DND-41 (cell line): ENCODE results near the gene SLC7A11.

Source experiments
- ATAC-seq: fragments of 200-7000 bp; cut with Tn5 transposase; 3 replicates; pipeline ENCODE4 v1.9.1; 2021; ENCODE audit warnings: low read depth; ENCODE audit not compliant: insufficient read depth
- DNase-seq: peaks from one replicate; pipeline ENCODE4 v3.0.0-alpha.2; 2020
- H2AFZ ChIP-seq: 2 replicates; pipeline ENCODE4 v1.6.0; 2012; ENCODE audit warnings: low read depth, low read length
- H3K27ac ChIP-seq: 2 replicates; pipeline ENCODE4 v1.5.1; 2012; ENCODE audit warnings: low read length, inconsistent platforms
- H3K27me3 ChIP-seq: fragments of 200-600 bp; sonication (generic); 2 replicates; pipeline ENCODE4 v1.6.0; 2012; ENCODE audit warnings: low read length, mild to moderate bottlenecking, inconsistent platforms; ENCODE audit not compliant: insufficient read depth, poor library complexity
- H3K36me3 ChIP-seq: 2 replicates; pipeline ENCODE4 v1.5.1; 2012; ENCODE audit warnings: low read length, inconsistent platforms; ENCODE audit not compliant: insufficient read depth
- H3K4me1 ChIP-seq: 2 replicates; pipeline ENCODE4 v1.5.1; 2012; ENCODE audit warnings: mild to moderate bottlenecking, low read length; ENCODE audit not compliant: insufficient read depth
- H3K4me2 ChIP-seq: 2 replicates; pipeline ENCODE4 v1.6.0; 2012; ENCODE audit warnings: mild to moderate bottlenecking, moderate library complexity, low read length, inconsistent platforms; ENCODE audit not compliant: insufficient read depth
- H3K4me3 ChIP-seq, 2 experiments: fragments of 200-600 bp in 1 of 2; shearing (Covaris generic) in 1 of 2; 2 replicates each; pipeline ENCODE4 v1.5.1; 2012 to 2016; ENCODE audit warnings: inconsistent platforms in 2 of 2, low read length in 2 of 2, mild to moderate bottlenecking in 2 of 2, low read depth in 1 of 2, moderate library complexity in 1 of 2
- H3K79me2 ChIP-seq: 2 replicates; pipeline ENCODE4 v1.6.0; 2012; ENCODE audit warnings: low read length, inconsistent platforms; ENCODE audit not compliant: insufficient read depth
- H3K9ac ChIP-seq: 2 replicates; pipeline ENCODE4 v1.6.0; 2012; ENCODE audit warnings: low read depth, mild to moderate bottlenecking, inconsistent platforms, low read length, moderate library complexity
- H3K9me3 ChIP-seq: 2 replicates; pipeline ENCODE4 v1.5.1; 2012; ENCODE audit warnings: low read length, moderate library complexity, mild to moderate bottlenecking, inconsistent platforms; ENCODE audit not compliant: insufficient read depth, severe bottlenecking
- H4K20me1 ChIP-seq: 2 replicates; pipeline ENCODE4 v1.6.0; 2012; ENCODE audit warnings: low read length; ENCODE audit not compliant: insufficient read depth
- CTCF ChIP-seq: IDR thresholded peaks from 2 replicates; pipeline ENCODE4 v1.5.1; 2012; ENCODE audit warnings: borderline replicate concordance, low read length, moderate library complexity, mild to moderate bottlenecking; ENCODE audit not compliant: poor library complexity, severe bottlenecking; ENCODE audit errors: extremely low read depth
- EZH2 ChIP-seq: IDR thresholded peaks from 3 replicates; pipeline ENCODE4 v1.6.1; 2012; ENCODE audit warnings: borderline replicate concordance, low read depth, mild to moderate bottlenecking, moderate library complexity, low read length, inconsistent platforms; ENCODE audit not compliant: severe bottlenecking

Gene SLC7A11

GRCh38 chr4:138196153-138196552 is 46.0 kb downstream of the SLC7A11 start:
- no peaks in the 10 kb centered on the region for H3K4me1 ChIP-seq
- no peak for TF ChIP-seq CTCF
- TF ChIP-seq EZH2: no peak
- H3K79me2 ChIP-seq: no peaks in the 10 kb centered on the region
- ATAC-seq (no peak), DNase-seq (no peak)
- H3K9ac ChIP-seq: no peak overlapping the region
- no peak overlapping the region for H3K27ac ChIP-seq
- H3K36me3 ChIP-seq: no peaks in the 10 kb centered on the region
- no peaks in the 10 kb centered on the region for H4K20me1 ChIP-seq
- H3K4me2 ChIP-seq: no peak overlapping the region
- H3K4me3 ChIP-seq: no peak overlapping the region
- H3K9me3 ChIP-seq: no peaks in the 10 kb centered on the region
- no peak overlapping the region for H2AFZ ChIP-seq
- no peaks in the 10 kb centered on the region for H3K27me3 ChIP-seq

- no peaks in the 10 kb centered on the region for H3K4me1 ChIP-seq
- H3K9me3 ChIP-seq: no peaks in the 10 kb centered on the region
These were observed 48.2 kb downstream of the SLC7A11 start for GRCh38 chr4:138193963-138194362.

GRCh38 chr4:138192113-138192512 is 50.0 kb downstream of the SLC7A11 start:
- H3K9ac ChIP-seq: no peak overlapping the region
- ATAC-seq (0 out of 3 replicates have a peak, but pooled peaks have one; percentile 35), DNase-seq (no peak)
- TF ChIP-seq EZH2: no peak
- no peak for TF ChIP-seq CTCF
- H3K27ac ChIP-seq: no peak overlapping the region
- H3K4me3 ChIP-seq: no peak overlapping the region
- no peaks in the 10 kb centered on the region for H3K36me3 ChIP-seq
- no peaks in the 10 kb centered on the region for H3K4me1 ChIP-seq
- no peaks in the 10 kb centered on the region for H3K79me2 ChIP-seq
- no peak overlapping the region for H2AFZ ChIP-seq
- H4K20me1 ChIP-seq: no peaks in the 10 kb centered on the region
- no peaks in the 10 kb centered on the region for H3K9me3 ChIP-seq
- H3K4me2 ChIP-seq: no peak overlapping the region
- H3K27me3 ChIP-seq: no peaks in the 10 kb centered on the region

More at GRCh38 chr4:138193963-138194362, 48.2 kb downstream of the SLC7A11 start:
- Histone ChIP-seq H2AFZ (no peak overlapping the region), H3K4me2 (no peak overlapping the region), H3K27me3 (no peaks in the 10 kb centered on the region), H3K9ac (no peak overlapping the region), H3K27ac (no peak overlapping the region), H4K20me1 (no peaks in the 10 kb centered on the region), H3K4me3 (no peak overlapping the region), H3K79me2 (no peaks in the 10 kb centered on the region), H3K36me3 (no peaks in the 10 kb centered on the region)
- DNase-seq (no peak), ATAC-seq (no peak)
- TF ChIP-seq EZH2 (no peak), CTCF (no peak)

- Histone ChIP-seq H3K36me3 (no peaks in the 10 kb centered on the region), H3K4me3 (no peak overlapping the region), H2AFZ (no peak overlapping the region), H3K79me2 (no peaks in the 10 kb centered on the region), H4K20me1 (no peaks in the 10 kb centered on the region), H3K27me3 (no peaks in the 10 kb centered on the region), H3K4me2 (no peak overlapping the region), H3K9ac (no peak overlapping the region), H3K4me1 (no peaks in the 10 kb centered on the region), H3K9me3 (no peaks in the 10 kb centered on the region), H3K27ac (no peak overlapping the region)
- no peak for DNase-seq
- no peak for TF ChIP-seq EZH2
- TF ChIP-seq CTCF: no peak
- ATAC-seq: no peak
These were observed 51.7 kb downstream of the SLC7A11 start for GRCh38 chr4:138190452-138190858.
